Measurements from ENCODE around the gene EDNRB. TPM values are rescaled to one million over a fixed set of nuclear protein-coding genes. Genes with fewer than 3 reads are reported as not detected.

The EDNRB gene
- total and polyA plus RNA-seq, 2 donors, result 28.2 to 110 TPM

DNA sequence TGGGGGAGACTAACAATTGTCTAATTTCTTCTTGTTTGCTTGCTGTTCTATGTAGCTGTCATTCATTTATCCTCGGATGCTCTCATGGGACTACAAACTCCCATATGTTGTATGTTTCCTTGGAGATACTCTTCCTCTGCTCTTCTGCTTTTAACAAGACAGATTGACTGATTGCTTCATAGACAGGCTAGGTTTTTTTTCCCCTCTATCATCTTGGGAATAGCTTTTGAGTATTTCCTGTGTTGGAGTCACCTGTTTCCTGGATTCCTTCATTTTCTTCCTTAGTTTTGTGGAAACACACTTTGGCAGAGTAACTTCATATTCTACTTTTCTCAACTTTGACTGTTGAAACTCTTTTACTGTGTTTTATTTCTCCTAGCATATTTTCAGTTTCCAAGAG, 27.6 kb downstream of the EDNRB start:
- Histone ChIP-seq H3K4me1 (ENCODE audit: insufficient read depth) (no peaks in the 10 kb centered on the region), H3K36me3 (ENCODE audit: insufficient read depth) (no peaks in the 10 kb centered on the region), H3K4me3 (ENCODE audit: low read depth, low read length) (no peak overlapping the region), H3K27ac (ENCODE audit: low read depth) (no peak overlapping the region)
- 74% methylated on average over 1 of the region's 1 CpG for WGBS
- no peak for DNase-seq (ENCODE audit: extremely low spot score)

- no peaks in the 10 kb centered on the region for H3K36me3 ChIP-seq (ENCODE audit: insufficient read depth)
- no peak overlapping the region for H3K27ac ChIP-seq (ENCODE audit: low read depth)
- H3K4me3 ChIP-seq (ENCODE audit: low read depth, low read length), result no peak overlapping the region
- WGBS, result 95% methylated on average over 2 of the region's 2 CpGs
- no peak for DNase-seq (ENCODE audit: extremely low spot score)
- H3K4me1 ChIP-seq (ENCODE audit: insufficient read depth), result no peaks in the 10 kb centered on the region
Observed at GRCh38 chr13:77883328-77883727, 35.3 kb downstream of the EDNRB start.

DNA sequence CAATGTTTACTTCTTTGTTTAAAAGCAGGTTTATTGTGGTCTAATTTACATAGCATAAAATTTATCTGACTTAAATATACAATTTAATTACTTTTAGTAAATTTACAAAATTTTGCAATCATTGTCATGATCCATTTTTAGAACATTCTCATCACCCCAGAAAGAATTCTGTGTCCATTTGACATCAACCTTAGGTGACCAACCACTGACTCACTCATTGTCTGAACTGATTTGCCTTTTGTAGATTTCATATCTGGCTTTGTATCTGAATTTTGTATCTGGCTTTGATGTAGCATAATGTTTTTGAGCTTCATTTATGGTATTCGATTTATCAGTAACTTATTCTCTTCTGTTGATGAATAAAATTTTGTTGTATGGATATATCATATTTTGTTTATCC, 40.4 kb downstream of the EDNRB start:
- H3K4me1 ChIP-seq (ENCODE audit: insufficient read depth), result no peaks in the 10 kb centered on the region
- DNase-seq (ENCODE audit: extremely low spot score), result no peak
- H3K27ac ChIP-seq (ENCODE audit: low read depth), result no peak overlapping the region
- H3K36me3 ChIP-seq (ENCODE audit: insufficient read depth), result no peaks in the 10 kb centered on the region
- no peak overlapping the region for H3K4me3 ChIP-seq (ENCODE audit: low read depth, low read length)
- WGBS, result 97% methylated on average over 1 of the region's 1 CpG

DNA sequence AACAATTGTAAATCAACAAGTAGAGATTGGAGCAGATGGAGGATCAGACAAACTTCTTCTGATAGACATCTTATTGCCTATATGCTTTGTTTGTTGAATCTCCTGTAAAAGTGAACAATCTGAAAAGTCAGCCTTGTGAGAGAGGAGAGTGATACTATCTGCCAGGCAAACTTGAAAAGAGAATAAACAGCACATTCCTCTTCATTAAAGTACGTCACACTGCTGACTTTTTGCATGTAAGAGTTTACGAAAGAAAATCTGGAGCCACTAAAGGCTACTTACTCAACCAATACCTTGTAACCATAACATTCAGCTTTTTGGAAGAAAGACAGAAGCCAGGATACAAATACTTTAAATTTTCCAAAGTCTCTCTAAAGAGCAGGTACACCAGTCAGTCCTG, 42.5 kb downstream of the EDNRB start:
- WGBS, result 55% methylated on average over 2 of the region's 2 CpGs
- DNase-seq (ENCODE audit: extremely low spot score), result no peak
- Histone ChIP-seq H3K27ac (ENCODE audit: low read depth) (peak overlapping the region; percentile 67), H3K4me3 (ENCODE audit: low read depth, low read length) (no peak overlapping the region), H3K36me3 (ENCODE audit: insufficient read depth) (no peaks in the 10 kb centered on the region), H3K4me1 (ENCODE audit: insufficient read depth) (no peaks in the 10 kb centered on the region)

- 60% methylated on average over 4 of the region's 4 CpGs for WGBS
- no peaks in the 10 kb centered on the region for H3K4me1 ChIP-seq (ENCODE audit: insufficient read depth)
- no peak for DNase-seq (ENCODE audit: extremely low spot score)
Observed at GRCh38 chr13:77874406-77874805, 44.2 kb downstream of the EDNRB start.

DNA sequence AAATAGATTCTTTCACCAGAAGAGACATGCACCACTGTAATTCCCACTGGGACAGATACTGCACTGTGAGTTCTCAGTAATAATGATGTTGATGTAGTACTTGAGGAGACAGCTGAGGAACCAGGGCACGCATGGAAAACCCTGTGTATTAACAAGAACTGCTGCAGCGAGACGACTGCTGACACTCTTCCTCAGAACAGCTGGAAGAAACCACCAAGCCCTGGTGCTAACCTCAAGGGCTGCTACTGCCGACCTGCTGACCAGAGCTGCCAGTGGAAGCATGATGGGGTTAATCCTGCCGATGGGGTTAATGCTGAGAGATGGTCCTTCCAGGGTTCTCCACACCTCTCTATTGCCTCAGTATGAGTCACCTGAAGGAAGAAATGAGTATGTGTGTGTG, 45.6 kb downstream of the EDNRB start:
- no peak for DNase-seq (ENCODE audit: extremely low spot score)
- H3K36me3 ChIP-seq (ENCODE audit: insufficient read depth), result no peaks in the 10 kb centered on the region
- no peak overlapping the region for H3K27ac ChIP-seq (ENCODE audit: low read depth)
- WGBS, result 88% methylated on average over 5 of the region's 5 CpGs
- H3K4me3 ChIP-seq (ENCODE audit: low read depth, low read length), result no peak overlapping the region
- H3K4me1 ChIP-seq (ENCODE audit: insufficient read depth), result no peaks in the 10 kb centered on the region

More at GRCh38 chr13:77874406-77874805, 44.2 kb downstream of the EDNRB start:
- no peak overlapping the region for H3K27ac ChIP-seq (ENCODE audit: low read depth)
- H3K4me3 ChIP-seq (ENCODE audit: low read depth, low read length), result no peak overlapping the region
- no peaks in the 10 kb centered on the region for H3K36me3 ChIP-seq (ENCODE audit: insufficient read depth)

DNA sequence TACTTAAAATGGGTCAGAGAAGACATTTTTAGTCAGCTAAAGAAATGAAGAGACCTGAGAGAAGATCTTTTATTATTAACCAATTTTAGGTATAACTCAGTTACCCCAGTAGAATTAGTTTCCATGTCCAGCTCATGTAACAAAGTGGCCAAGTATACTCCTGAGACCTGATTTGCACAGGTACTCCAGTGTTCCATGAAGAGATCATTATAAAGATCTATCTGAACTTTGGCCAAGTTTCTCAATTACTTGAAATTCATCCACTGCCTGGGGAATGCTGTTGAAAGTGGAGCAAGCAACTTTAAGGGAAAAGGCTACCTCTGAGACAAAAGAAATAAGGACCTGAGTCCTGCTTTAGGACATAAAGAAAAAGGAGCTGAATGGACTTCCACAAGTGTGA, 47.0 kb downstream of the EDNRB start:
- Histone ChIP-seq H3K4me3 (ENCODE audit: low read depth, low read length) (no peak overlapping the region), H3K4me1 (ENCODE audit: insufficient read depth) (no peaks in the 10 kb centered on the region), H3K36me3 (ENCODE audit: insufficient read depth) (no peaks in the 10 kb centered on the region), H3K27ac (ENCODE audit: low read depth) (no peak overlapping the region)
- DNase-seq (ENCODE audit: extremely low spot score), result no peak

GRCh38 chr13:77868717-77869116, 49.9 kb downstream of the EDNRB start:
- H3K27ac ChIP-seq (ENCODE audit: low read depth), result no peak overlapping the region

DNA sequence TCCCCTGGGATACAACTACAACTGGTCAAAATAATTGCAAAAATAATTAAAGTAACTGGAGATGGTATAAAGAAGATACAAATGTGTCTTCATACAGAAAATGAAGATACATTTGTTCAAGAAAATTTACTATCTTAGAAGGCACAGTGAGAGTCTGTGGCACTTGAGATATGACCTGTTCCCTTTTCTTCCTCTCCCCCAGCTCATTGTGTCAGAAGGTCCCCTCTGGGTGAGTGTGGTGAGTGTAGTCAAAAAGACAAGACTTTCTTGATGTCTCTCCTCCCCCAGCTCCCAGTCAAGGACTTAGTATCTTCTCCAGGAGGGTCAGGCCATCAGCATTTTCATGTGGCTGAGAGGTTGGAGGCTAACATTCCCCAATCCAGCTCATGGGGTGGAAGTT, 51.7 kb downstream of the EDNRB start:
- Histone ChIP-seq H3K4me3 (ENCODE audit: low read depth, low read length) (no peak overlapping the region), H3K4me1 (ENCODE audit: insufficient read depth) (no peaks in the 10 kb centered on the region), H3K36me3 (ENCODE audit: insufficient read depth) (no peaks in the 10 kb centered on the region), H3K27ac (ENCODE audit: low read depth) (no peak overlapping the region)
- no peak for DNase-seq (ENCODE audit: extremely low spot score)

More at GRCh38 chr13:77868717-77869116, 49.9 kb downstream of the EDNRB start:
- Histone ChIP-seq H3K36me3 (ENCODE audit: insufficient read depth) (no peaks in the 10 kb centered on the region), H3K4me1 (ENCODE audit: insufficient read depth) (no peaks in the 10 kb centered on the region), H3K4me3 (ENCODE audit: low read depth, low read length) (no peak overlapping the region)
- no peak for DNase-seq (ENCODE audit: extremely low spot score)
- 96% methylated on average over 1 of the region's 1 CpG for WGBS

- no peaks in the 10 kb centered on the region for H3K36me3 ChIP-seq (ENCODE audit: insufficient read depth)
- 81% methylated on average over 3 of the region's 3 CpGs for WGBS
- no peak for DNase-seq (ENCODE audit: extremely low spot score)
Observed at GRCh38 chr13:77865622-77866021, 53.0 kb downstream of the EDNRB start.

DNA sequence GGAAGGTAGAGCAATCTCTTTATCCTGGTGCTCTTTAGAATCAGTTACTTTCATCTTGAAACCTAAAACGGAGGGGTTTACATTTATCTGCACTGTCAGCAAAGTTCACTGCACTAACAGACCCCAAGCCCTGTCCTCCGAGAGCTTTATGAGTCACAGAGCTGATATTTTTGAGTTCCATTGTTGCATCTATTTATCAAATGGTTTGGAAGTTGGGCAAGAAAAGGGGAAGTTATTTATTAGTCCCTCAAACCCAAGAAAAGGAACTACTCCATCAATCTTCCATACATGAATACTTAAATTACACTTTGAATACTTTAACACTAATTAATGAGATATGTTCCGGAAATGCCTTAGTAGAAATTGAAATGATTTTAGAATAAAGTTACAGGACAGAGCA, 55.5 kb downstream of the EDNRB start:
- H3K36me3 ChIP-seq (ENCODE audit: insufficient read depth), result no peaks in the 10 kb centered on the region
- 62% methylated on average over 3 of the region's 3 CpGs for WGBS
- H3K27ac ChIP-seq (ENCODE audit: low read depth), result no peak overlapping the region
- H3K4me1 ChIP-seq (ENCODE audit: insufficient read depth), result peaks cover 1% of the 10 kb centered on the region
- H3K4me3 ChIP-seq (ENCODE audit: low read depth, low read length), result no peak overlapping the region
- DNase-seq (ENCODE audit: extremely low spot score), result no peak

More at GRCh38 chr13:77865622-77866021, 53.0 kb downstream of the EDNRB start:
- Histone ChIP-seq H3K4me1 (ENCODE audit: insufficient read depth) (no peaks in the 10 kb centered on the region), H3K4me3 (ENCODE audit: low read depth, low read length) (no peak overlapping the region), H3K27ac (ENCODE audit: low read depth) (no peak overlapping the region)

DNA sequence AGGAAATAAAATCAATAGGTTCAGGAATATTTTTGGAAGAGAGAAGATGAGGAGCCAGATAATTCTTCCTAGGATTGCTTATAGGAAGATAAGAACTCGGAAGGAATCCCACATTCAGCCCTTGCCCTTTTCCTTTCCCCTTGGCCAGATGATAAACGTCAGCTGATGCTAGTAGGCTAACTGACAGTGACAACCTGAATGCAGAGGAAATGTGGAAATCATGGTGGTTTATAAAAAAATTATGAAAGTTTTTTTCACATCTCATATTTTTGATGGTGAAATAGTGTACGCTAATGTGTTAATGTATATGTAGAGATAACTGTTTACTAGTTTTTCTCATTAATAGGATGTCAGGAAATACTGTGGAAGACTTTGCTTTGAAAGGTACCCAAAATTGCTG, 56.9 kb downstream of the EDNRB start:
- H3K36me3 ChIP-seq (ENCODE audit: insufficient read depth), result no peaks in the 10 kb centered on the region
- 64% methylated on average over 3 of the region's 3 CpGs for WGBS
- no peak for DNase-seq (ENCODE audit: extremely low spot score)
- no peak overlapping the region for H3K4me3 ChIP-seq (ENCODE audit: low read depth, low read length)
- no peak overlapping the region for H3K27ac ChIP-seq (ENCODE audit: low read depth)
- peaks cover 1% of the 10 kb centered on the region for H3K4me1 ChIP-seq (ENCODE audit: insufficient read depth)

- no peaks in the 10 kb centered on the region for H3K36me3 ChIP-seq (ENCODE audit: insufficient read depth)
- peaks cover 1% of the 10 kb centered on the region for H3K4me1 ChIP-seq (ENCODE audit: insufficient read depth)
- H3K4me3 ChIP-seq (ENCODE audit: low read depth, low read length), result no peak overlapping the region
- 38% methylated on average over 1 of the region's 1 CpG for WGBS
- peak overlapping the region; percentile 50 for H3K27ac ChIP-seq (ENCODE audit: low read depth)
- no peak for DNase-seq (ENCODE audit: extremely low spot score)
Observed at GRCh38 chr13:77860507-77860981, 58.1 kb downstream of the EDNRB start.

DNA sequence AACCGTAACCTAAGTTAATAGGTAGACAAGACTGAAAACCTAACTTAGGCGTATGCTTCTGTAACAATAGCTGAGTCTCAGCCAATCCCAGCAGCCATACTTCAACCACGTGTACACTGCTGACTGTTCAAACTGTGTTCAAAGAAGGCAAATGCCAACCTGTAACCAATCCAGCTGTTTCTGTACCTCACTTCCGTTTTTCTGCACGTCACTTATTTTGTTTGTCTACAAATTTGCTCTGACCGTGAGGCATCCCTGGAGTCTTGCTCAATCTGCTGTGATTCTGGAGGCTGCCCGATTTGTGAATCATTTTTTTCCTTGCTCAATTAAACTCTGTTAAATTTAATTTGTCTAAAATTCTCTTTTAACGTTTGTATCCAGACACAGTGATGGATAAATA, 59.2 kb downstream of the EDNRB start:
- Histone ChIP-seq H3K4me3 (ENCODE audit: low read depth, low read length) (no peak overlapping the region), H3K36me3 (ENCODE audit: insufficient read depth) (no peaks in the 10 kb centered on the region), H3K4me1 (ENCODE audit: insufficient read depth) (peaks cover 1% of the 10 kb centered on the region), H3K27ac (ENCODE audit: low read depth) (peak overlapping the region; percentile 16)
- WGBS, result 62% methylated on average over 8 of the region's 8 CpGs
- no peak for DNase-seq (ENCODE audit: extremely low spot score)

DNA sequence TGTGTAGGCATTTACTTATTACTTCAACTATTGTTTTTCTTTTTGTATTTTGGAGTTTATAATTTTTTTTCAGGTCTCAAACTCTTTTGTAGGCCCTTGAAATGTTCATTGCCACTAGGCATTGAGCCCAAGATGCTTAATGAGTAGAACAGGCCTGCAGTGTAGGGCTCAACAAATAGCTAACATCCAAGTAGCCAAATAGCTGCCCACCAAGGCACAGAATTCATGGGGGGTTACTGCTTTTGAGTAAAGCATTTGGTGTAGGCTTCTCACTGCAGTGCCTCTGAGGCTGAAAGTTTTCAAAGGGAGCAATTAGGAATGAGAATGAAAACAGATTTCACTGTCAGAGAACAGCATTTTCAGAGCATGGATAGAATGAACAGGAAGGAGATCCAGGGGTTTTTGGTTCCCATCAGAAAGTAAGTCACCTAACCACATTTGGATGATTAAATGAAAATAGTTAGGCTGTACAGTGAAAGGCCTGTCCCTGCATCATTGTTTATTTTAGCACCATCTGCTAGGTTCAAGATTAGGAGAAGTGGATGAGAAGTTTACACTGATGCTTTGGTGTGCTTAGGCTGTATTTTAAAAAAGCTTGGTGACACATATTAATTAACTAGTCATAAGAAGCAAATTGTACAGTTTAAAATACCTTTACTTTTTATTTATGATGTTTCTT, 61.0 kb downstream of the EDNRB start:
- H3K4me1 ChIP-seq (ENCODE audit: insufficient read depth), result peaks cover 1% of the 10 kb centered on the region
- H3K27ac ChIP-seq (ENCODE audit: low read depth), result no peak overlapping the region
- DNase-seq (ENCODE audit: extremely low spot score), result no peak
- H3K4me3 ChIP-seq (ENCODE audit: low read depth, low read length), result no peak overlapping the region
- no peaks in the 10 kb centered on the region for H3K36me3 ChIP-seq (ENCODE audit: insufficient read depth)
